Measurements from ENCODE around the gene MGAT4A.

MGAT4A gene

DNA sequence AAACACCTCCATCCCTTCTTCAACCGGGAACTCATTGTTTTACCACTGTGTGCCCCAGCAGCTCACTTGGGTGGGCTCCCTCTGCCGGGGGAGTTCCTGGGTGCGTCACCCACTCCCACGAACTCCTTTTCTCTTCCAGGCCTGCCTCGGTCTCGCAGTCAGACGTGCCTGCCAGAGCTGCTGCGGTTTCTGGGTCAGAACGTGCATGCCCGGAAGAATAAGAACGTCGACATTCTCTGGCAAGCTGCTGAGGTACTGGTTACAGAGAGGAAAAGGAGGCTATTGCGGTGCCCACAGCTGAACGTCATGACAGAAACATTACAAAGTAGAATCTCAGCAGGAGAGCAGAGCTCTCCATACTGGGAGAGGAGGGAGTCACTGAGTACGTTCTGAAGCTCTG is 158.3 kb downstream of the MGAT4A start:
- no peak for DNase-seq (ENCODE audit: low spot score)

DNA sequence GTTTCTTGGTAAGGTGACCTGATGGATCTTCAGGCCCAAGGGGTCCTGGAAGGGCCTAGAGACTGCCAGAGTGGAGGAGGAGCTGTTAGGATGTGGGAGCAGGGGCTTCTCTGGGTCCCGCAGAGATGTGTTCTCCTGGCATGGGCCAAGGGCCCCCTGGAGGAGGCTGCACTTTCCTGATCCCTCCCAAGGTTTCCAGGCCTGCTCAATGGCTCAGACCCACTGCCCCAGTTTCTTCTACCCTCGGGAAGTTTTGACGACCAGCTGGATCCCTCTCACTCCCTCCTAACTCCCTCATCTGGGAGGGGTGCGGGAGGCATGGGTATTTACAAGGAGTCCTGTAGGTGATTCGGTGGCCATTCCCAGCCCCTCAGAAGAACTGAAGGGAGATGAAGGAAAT is 158.7 kb downstream of the MGAT4A start:
- no peak for DNase-seq (ENCODE audit: low spot score)

DNA sequence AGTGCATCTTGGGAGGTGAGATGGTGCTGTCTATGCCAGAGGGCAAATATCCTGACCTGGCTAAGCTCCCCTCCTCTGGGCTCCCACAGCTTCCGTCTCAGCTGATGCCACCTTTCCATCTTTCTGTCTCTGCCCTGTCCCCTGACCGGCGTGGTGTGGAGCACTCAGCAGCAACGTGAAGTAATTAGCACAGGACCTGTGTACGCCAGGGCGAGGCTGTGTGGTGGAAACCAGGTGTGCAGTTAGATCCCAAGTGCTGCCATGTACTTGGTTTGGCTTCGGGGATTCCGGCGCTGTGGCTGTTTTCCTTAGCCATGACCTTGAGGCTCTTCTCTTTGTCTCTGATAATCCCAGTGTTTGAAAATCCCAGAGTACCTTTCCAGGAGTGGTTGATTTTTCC is 159.1 kb downstream of the MGAT4A start:
- DNase-seq (ENCODE audit: low spot score) = no peak

DNA sequence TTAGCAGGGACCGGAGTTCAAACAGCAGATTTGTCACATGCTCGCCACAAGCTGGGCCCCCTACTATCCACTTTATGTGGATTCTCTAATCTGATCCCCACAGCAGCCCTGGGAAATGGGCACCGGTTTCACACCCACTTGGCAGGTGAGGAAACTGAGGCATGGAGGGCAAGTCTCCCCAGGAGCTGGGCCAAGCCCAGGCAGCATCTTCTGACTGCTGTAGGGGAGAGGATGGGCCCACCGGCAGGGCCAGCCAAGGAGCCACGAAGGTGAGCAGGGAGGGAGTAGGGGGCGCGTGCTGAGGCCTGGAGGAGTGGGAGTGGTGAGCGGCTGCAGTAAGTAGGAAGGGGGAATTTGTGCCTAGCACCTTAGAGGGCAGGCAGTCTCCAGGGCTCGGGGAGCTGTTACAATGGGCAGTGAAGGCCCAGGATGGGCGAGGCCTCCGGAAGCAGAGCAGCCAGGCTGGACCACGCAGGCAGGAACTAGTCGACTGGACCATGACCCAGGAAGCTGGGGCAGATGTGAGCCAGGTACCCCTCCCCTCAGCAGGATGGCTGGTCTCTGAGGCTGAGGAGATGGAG is 159.7 kb downstream of the MGAT4A start:
- DNase-seq (ENCODE audit: low spot score) = no peak

DNA sequence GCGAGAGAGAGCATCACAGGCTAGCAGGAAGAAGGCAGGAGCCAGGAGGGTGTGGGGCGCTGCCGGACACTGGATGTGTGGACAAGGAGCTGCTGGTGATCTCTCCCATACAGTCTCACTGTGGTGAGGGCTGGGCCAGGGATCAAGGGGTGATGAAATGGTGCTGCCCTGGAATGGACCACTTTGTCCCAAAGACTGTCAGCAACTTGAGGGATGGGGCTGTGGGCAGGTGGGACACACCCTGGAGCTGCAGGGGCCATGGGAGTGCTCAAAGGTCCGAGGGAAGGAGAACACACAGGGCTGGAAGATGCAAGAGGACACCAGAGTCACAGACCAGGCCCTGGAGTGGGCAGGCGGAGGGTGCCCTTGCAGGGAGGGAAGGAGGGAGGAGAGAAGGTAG is 160.6 kb downstream of the MGAT4A start:
- DNase-seq (ENCODE audit: low spot score) = no peak

DNA sequence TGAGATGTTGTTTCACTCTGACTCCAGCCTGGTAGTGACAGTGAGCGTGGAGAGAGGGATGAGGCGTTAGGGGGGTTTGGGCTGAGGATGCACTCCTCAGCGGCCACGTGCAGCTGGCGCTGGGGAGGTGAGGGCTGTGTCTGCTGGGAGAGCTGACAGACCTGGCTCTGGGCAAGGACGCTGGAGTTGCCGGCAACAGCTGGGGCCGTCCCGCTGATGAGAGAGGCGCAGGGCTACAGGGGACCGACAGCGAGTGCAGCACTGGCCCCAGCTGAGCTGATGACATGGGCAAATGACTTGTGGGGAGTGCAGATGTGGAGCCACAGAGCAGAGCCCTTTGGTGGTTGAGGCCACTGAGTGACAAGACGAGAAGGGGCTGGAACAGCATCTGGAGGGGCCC is 161.0 kb downstream of the MGAT4A start:
- no peak for DNase-seq (ENCODE audit: low spot score)

DNA sequence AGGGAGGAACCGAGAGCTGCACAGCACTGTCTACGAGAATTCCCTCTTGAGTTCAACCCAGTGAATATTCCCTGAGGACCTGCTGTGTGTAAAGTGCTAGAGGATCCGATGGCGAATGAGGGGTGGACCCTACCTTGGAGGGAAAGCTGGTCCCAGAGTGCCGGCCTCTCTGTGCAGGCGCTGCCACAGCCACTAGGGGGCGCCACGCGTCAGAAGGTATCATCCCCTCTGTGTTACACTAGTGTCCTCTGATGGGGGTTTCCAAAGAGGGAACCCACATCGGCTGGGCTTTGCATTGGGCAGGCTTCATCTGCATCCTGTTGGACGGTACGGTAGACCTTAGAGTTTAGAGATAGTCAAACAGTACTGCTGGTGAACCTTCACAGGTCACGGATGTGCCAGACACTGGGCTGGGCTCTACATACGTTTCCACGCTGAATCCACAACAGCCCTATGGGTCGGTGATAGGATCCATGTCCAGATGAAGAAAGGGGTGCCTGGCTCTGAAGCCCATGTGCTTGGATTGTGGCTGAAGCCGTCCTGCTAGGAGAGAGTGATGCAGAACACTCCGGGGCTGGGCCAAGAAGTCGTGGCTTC is 161.6 kb downstream of the MGAT4A start:
- DNase-seq (ENCODE audit: low spot score) = peak; percentile 31

Data from kidney capillary endothelial cell (primary cell).